AG04450 (cell line): ENCODE measurements around the gene TBP. TPM values are rescaled to one million over a fixed set of nuclear protein-coding genes. Genes with fewer than 3 reads are reported as not detected.

Source experiments
- CTCF ChIA-PET: fragments of 300-600, 350-600 bp; formaldehyde crosslinking; extraction: SDS; loops from one replicate; lab custom pipeline; 2022; ENCODE audit warnings: antibody characterized with exemption, inconsistent platforms; lab: Charles Lee
- POLR2A ChIA-PET: fragments of 350-600 bp; formaldehyde crosslinking; extraction: SDS; loops from one replicate; lab custom pipeline; 2021; ENCODE audit warnings: antibody characterized with exemption, inconsistent platforms; lab: Yijun Ruan, JAX
- DNase-seq: peaks from one replicate; pipeline ENCODE4 v3.0.0-alpha.2; 2011; ENCODE audit warnings: low read depth, low spot score
- H3K27ac ChIP-seq: one replicate; pipeline ENCODE4 v1.5.1; 2012; ENCODE audit warnings: low read depth, low read length, control low read depth
- H3K27me3 ChIP-seq: one replicate; pipeline ENCODE4 v1.6.0; 2012; ENCODE audit warnings: low read length; ENCODE audit not compliant: control insufficient read depth, insufficient read depth
- H3K4me3 ChIP-seq: 2 replicates; pipeline ENCODE4 v1.5.1; 2011; ENCODE audit warnings: mild to moderate bottlenecking, low read depth, low read length, control low read depth
- H3K9me3 ChIP-seq: 2 replicates; pipeline ENCODE4 v1.5.1; 2012; ENCODE audit warnings: low read length; ENCODE audit not compliant: control insufficient read depth, insufficient read depth
- polyA plus RNA-seq: library from polyadenylated mRNA; depleted of rRNA; stranded (reverse); fragments of >200 nt; gene quantifications from 2 replicates; pipeline ENCODE4 v1.2.3, GENCODE V29; 2011
- TF ChIP-seq, protein P1 (sequence below): IDR thresholded peaks from 2 replicates; pipeline ENCODE4 v1.5.1; 2011; ENCODE audit warnings: low read depth, low read length, control low read depth, inconsistent platforms

Gene TBP
- polyA plus RNA-seq, 1 experiment = 14.3 TPM

DNA sequence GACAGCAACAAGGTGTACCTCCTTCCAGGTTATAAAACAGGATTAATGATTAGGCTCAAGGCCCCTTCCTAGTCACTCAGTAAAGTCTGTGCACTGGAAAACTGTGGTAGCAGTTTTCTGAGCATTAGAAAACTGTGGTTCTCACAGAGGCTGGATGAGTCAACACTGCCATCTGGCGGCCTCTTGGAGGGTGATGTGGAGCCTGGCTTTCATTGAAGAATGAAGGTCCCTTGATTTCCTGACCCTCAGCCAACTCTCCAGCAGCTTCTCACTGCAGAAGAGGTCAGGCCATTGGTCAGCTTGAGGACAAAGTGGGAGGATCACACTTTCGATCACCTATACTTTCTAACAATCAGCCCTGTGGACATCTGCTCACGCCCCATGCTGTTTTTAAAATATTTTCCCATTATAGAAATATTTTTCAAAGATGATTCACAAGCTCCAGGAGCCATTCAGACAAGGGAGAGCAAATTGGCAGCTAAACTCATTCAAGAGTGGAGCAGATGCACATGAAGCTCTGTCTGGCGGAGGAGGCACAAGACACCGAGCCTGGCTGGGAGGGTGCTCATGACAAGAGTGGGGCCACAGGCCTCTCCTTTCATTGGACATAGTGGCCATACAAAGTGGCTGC lies 24.2 kb upstream of the TBP start:
- TF ChIP-seq, protein P1, sequence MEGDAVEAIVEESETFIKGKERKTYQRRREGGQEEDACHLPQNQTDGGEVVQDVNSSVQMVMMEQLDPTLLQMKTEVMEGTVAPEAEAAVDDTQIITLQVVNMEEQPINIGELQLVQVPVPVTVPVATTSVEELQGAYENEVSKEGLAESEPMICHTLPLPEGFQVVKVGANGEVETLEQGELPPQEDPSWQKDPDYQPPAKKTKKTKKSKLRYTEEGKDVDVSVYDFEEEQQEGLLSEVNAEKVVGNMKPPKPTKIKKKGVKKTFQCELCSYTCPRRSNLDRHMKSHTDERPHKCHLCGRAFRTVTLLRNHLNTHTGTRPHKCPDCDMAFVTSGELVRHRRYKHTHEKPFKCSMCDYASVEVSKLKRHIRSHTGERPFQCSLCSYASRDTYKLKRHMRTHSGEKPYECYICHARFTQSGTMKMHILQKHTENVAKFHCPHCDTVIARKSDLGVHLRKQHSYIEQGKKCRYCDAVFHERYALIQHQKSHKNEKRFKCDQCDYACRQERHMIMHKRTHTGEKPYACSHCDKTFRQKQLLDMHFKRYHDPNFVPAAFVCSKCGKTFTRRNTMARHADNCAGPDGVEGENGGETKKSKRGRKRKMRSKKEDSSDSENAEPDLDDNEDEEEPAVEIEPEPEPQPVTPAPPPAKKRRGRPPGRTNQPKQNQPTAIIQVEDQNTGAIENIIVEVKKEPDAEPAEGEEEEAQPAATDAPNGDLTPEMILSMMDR = peak; percentile 99
- POLR2A ChIA-PET = no interaction called here
- Histone ChIP-seq H3K27ac (no peak overlapping the region), H3K4me3 (no peak overlapping the region), H3K27me3 (no peaks in the 10 kb centered on the region), H3K9me3 (no peaks in the 10 kb centered on the region)
- CTCF ChIA-PET = interaction anchor here (0.6 to 8.6 kb wide), 41 partner anchors 9 to 1636 kb away, joined by 3 to 143 read pairs (median 5); partner anchors contain the start of genes DLL1, PDCD2, PSMB1 and TBP
- peak; percentile 46 for DNase-seq

DNA sequence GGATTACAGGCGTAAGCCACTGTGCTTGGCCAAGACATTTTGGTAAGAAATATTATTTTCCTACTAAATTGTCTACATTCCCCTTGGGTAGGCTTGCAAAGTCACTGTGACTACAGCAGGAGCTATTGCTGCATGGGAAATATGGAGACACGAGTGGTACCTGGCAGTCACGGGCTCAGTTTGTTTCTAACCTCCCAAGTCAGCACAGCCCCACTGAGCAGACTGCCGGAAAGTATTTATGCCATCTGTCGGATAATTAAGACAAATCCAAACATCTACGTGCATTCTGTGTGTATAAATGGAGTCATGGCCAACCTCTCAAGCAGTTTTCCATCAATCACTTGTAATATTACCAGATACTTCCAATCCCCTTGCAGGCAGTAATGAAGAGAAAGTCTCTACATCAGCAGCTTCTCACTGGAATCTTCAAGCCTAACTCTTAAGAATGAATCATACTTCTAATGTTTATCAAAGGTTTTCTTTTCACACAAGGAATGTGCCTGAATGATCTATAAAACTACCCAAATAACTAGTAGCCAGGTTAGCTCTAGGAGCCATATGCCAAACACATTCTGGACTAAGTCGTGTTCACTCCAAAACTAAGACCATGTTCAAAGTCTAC lies 21.2 kb upstream of the TBP start:
- no peak overlapping the region for H3K27ac ChIP-seq
- H3K9me3 ChIP-seq = no peaks in the 10 kb centered on the region
- ChIA-PET CTCF (interaction anchor here (1.1 to 8.6 kb wide), 3 partner anchors 701 to 743 kb away, joined by 3 to 143 read pairs (median 59); no protein-coding TSS in a partner anchor), POLR2A (no interaction called here)
- no peak for DNase-seq
- no peak overlapping the region for H3K4me3 ChIP-seq
- H3K27me3 ChIP-seq = no peaks in the 10 kb centered on the region
- TF ChIP-seq, protein P1 = no peak

GRCh38 chr6:170533792-170534191 lies 20.4 kb upstream of the TBP start:
- no peak for DNase-seq
- Histone ChIP-seq H3K27ac (no peak overlapping the region), H3K27me3 (no peaks in the 10 kb centered on the region), H3K4me3 (no peak overlapping the region), H3K9me3 (no peaks in the 10 kb centered on the region)
- ChIA-PET CTCF (interaction anchor here (1.1 to 8.6 kb wide), 2 partner anchors 701 to 734 kb away, joined by 3 to 143 read pairs; no protein-coding TSS in a partner anchor), POLR2A (no interaction called here)
- TF ChIP-seq, protein P1 = no peak

DNA sequence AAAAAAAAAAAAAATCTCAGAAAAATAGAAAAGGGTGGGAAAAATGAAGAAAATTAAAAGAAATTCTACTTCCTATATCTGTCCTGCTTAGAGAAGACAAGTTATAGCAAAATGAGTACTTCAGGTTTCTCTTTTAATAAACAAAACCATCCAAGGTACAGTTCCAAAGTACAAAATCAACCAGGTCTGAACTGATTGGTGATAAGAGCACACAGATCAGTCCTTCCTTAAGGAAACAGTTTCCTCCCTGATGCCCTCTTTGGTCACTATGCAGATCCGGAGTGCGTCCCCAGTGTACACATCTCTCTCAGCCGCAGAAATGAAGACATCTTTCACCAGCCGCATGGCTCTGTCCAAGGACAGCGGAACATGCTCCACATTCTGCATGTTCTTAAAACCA lies 19.2 kb upstream of the TBP start:
- H3K27ac ChIP-seq = no peak overlapping the region
- TF ChIP-seq, protein P1 = no peak
- no peak for DNase-seq
- ChIA-PET POLR2A (no interaction called here), CTCF (interaction anchor here (1.5 to 1.7 kb wide), 2 partner anchors 703 to 710 kb away, joined by 3 to 6 read pairs; no protein-coding TSS in a partner anchor)
- no peaks in the 10 kb centered on the region for H3K9me3 ChIP-seq
- H3K27me3 ChIP-seq = no peaks in the 10 kb centered on the region
- no peak overlapping the region for H3K4me3 ChIP-seq

DNA sequence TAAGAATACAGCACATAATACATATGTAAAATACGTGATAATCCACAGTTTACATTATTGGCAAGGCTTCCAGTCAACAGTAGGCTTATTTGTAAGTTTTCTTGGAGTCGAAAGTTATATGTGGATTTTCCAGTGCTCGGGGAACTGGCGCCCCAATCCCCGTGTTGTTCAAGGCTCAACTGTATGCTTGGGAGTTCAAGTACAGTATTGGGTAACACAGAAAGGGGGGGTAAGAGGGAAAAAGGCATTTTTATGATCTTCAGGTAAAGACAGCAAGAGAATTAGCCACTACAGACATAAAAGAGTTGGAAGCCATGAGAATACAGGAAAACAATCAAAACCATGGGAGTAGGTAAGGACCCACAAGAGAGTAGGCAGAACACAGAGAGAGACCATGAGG lies 17.5 kb upstream of the TBP start:
- TF ChIP-seq, protein P1 = no peak
- DNase-seq = no peak
- H3K27ac ChIP-seq = no peak overlapping the region
- no peaks in the 10 kb centered on the region for H3K27me3 ChIP-seq
- no peaks in the 10 kb centered on the region for H3K9me3 ChIP-seq
- POLR2A ChIA-PET = no interaction called here
- CTCF ChIA-PET = no interaction called here
- no peak overlapping the region for H3K4me3 ChIP-seq
